HG03571 (cell line): Measurements from ENCODE around the gene VWA2.

ENCODE experiments used
- ATAC-seq: cut with Tn5 transposase; IDR thresholded peaks from one replicate; pipeline ENCODE4 v1.9.1; 2021; ENCODE audit not compliant: unreplicated experiment

The VWA2 gene, protein sequence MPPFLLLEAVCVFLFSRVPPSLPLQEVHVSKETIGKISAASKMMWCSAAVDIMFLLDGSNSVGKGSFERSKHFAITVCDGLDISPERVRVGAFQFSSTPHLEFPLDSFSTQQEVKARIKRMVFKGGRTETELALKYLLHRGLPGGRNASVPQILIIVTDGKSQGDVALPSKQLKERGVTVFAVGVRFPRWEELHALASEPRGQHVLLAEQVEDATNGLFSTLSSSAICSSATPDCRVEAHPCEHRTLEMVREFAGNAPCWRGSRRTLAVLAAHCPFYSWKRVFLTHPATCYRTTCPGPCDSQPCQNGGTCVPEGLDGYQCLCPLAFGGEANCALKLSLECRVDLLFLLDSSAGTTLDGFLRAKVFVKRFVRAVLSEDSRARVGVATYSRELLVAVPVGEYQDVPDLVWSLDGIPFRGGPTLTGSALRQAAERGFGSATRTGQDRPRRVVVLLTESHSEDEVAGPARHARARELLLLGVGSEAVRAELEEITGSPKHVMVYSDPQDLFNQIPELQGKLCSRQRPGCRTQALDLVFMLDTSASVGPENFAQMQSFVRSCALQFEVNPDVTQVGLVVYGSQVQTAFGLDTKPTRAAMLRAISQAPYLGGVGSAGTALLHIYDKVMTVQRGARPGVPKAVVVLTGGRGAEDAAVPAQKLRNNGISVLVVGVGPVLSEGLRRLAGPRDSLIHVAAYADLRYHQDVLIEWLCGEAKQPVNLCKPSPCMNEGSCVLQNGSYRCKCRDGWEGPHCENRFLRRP

GRCh38 chr10:114239117-114239993 is at the start of gene VWA2:
Gene VWA2, plus strand, starts transcription at chr10:114239254. Its CDS starts 9,460 bp downstream, at chr10:114248714.
- no peak for ATAC-seq

DNA sequence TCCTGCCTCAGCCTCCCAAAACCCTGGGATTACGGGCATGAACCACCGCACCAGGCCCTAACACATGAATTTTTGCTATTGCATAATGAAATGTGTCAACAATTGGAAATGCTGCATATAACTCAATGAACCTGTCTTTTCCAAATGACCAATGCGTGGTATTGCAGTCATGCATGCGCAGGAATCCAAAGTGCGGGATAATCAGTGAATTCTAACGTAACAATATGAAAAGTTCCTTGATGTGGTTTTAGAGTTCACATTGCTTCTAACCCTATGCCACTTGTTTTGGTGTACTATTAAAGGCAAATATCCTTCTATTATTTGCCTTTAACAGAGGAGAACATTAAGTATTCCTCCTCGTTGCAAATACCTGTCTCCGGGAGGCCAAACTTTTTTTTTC is 49.4 kb upstream of the VWA2 start:
- ATAC-seq = no peak

DNA sequence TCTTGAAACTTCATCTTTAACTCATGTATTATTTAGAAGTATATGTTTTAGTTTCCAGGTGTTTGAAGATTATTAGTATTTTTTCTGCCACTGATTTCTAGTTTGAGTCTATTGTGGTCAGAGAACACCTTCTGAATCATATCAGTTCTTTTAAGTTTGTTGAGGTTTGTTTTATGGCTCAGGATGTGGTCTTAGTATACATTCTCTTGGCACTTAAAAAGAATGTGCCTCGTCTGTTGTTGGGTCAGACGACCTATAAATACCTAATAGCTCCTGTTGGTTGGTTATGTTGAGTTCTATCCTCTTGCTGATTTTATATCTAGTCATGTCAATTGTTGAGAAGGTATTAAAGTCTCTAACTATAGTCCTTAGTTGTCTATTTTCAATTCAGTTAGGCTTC is 44.0 kb upstream of the VWA2 start:
- peak; percentile 85 for ATAC-seq

DNA sequence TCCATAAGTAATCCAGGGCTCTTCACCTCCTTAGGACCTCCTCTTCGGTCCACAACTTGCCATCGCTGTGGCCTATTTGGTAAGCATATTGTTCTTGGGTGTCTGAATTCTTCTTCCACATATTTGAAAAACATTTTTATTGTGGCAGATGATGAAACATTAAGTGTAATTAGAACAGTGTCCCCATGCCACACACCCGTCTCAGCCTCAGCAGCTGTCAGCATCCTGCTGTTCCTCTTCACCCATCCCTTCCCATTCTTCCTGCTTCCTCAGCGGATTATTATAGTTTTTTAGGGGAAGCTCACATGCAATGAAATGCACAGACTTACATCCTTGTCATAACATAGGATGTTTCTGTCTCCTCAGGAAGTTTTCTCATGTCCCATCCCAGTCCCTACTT is 39.8 kb upstream of the VWA2 start:
- no peak for ATAC-seq

DNA sequence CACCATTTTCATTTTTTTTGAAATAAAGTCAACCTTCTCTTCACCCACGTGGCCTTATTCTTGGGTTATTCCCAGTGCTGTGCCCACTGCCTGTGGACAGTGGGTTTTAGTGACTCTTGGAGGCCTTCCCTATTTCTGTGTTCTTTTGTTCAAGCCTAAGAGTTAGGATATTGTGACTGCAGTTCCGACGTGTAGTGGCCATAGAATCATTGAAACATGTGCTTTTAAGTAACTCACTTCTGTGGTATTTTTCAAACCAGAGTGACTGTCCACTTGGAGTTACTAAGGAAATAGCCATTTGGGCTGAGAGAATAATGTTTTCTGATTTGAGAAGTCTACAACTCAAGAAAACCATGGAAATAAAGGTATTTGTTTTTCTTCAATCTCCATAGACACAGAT is 36.2 kb upstream of the VWA2 start:
- ATAC-seq = no peak

- no peak for ATAC-seq
Observed at GRCh38 chr10:114206902-114207301, 32.2 kb upstream of the VWA2 start.

DNA sequence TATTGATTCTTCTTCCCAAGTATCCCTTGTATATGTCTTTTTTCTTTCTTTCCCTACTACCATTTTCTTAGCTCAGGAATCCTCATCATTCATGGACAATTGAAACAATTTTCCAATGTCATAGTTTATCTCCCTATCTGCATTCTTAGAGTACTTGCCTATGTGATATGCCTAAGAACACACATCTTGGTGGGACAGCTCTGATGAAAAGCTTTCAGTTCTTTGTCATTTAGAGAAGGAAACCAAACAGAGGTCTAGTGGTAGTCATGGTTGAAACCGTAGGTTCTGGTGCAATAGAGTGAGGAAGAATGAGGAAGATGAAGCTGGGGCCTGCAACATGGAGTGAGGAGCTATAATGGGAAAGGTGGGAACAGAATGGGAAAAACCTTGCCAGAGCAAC is 31.7 kb upstream of the VWA2 start:
- no peak for ATAC-seq

DNA sequence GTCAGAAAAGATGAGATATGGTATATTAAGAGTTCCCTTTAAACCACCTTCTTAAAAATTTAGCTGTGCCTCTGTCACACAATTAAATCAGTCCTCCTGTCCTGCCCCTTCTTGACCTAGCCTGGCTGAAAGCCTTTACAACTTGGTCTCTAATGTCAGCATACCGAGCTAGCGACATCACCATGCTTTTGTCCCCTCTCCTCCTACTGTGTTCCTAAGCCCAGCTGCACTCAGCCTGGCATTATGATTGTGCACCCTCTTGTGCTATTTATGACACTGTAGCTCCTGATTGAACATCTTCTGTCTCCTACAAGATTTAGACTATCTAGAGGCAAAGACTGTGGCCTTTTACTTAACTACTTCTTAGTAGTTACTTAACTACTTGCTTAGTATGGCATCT is 30.7 kb upstream of the VWA2 start:
- ATAC-seq = no peak

GRCh38 chr10:114212153-114212552 is 26.9 kb upstream of the VWA2 start:
- ATAC-seq = no peak

DNA sequence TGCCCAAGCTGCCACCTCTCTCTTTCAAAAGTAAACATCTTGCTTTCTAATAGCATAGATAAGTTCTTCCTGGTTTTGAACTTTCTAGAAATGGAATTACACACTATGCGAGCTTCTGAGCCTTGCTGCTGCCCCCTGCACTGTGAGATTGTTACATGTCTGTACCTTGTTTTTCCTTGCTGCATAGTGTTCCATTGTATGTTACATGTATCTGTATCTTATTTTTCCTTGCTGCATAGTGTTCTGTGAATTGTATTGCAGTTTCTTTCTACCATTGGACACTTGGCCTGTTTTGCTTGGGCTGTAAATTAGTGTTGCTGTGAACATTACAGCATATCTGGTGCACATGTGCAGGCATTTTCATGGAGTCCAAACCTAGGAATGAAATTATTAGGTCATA is 24.0 kb upstream of the VWA2 start:
- ATAC-seq = no peak

DNA sequence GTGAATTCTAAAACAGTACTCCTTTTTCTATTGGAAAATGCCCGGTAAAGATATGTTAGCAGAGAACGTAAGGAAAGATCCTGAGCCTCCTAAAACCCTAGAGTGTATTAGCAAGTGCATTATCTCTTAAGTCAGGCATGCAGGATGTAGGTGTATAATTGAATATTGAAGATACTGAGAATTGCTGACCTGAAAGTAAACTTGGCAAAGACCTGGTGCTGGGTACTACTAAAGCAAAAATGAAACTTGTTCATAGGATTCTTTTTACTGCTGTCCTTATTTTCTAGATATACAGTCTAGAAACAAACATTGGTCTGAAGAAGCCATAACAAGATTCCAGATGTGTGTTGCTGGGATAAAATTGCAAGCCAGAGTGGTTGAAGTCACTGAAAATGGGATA is 18.8 kb upstream of the VWA2 start:
- no peak for ATAC-seq

DNA sequence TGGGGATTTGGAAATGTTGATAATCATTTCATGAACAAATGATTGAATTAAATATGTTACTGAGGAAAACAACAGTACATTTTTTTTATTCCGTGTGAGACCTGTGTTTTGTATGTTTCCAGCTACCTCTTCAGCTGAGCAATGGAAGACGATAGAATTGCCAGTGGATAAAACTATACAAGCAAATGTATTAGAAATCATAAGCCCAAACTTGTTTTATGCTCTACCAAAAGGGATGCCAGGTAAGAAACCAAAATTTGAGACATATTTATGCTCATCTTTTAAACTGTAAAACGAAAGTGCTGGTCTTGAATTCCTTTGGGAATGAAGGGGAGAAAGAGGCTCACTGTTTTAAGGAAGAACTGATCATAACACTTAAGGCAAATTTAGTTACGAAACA is 17.8 kb upstream of the VWA2 start:
- ATAC-seq = no peak

- ATAC-seq = no peak
Observed at GRCh38 chr10:114223066-114223465, 16.0 kb upstream of the VWA2 start.

- ATAC-seq = no peak
Observed at GRCh38 chr10:114228156-114228555, 10.9 kb upstream of the VWA2 start.

GRCh38 chr10:114232561-114233176 is 6.4 kb upstream of the VWA2 start:
- no peak for ATAC-seq

DNA sequence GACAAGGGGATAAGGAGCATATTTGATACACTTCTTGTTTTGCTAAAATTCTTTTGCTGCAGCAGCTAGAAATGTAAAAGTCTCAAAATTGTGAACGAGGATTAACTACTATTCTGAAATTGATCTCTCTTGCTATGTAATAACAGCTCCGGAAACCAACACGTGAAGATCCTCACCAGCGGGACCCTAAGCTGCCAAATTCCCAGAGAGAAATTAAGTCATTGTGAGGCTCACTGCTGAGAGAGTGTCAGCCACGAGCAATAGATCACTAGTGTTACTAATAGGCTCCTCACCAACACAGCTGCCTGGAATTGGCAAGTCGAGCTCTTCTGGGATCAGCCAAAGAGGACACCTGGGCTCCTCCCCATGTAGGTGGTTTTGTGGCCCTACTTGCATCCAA is 5.6 kb upstream of the VWA2 start:
- ATAC-seq = no peak

- no peak for ATAC-seq
Observed at GRCh38 chr10:114234132-114234531, 4.9 kb upstream of the VWA2 start.

DNA sequence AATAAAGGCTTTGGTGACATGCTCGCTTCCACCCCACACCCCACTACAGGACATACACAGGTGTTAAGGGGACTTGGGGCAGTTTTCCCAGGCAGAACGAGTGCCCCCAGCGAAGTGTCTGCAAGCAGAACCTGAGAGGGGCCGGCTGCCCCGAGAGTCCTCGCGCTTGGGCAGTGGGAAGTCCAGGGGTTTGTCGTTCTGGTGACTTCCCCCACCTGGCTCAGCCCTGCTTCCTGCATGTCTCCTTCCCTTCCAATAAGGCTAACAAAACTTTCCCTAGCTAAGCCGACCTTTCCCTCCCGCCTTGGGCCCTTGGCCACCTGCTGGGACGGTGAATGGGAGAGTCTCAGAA is 916 bp downstream of the VWA2 start:
- ATAC-seq = no peak

- ATAC-seq = no peak
Observed at GRCh38 chr10:114242235-114242634, 3.2 kb downstream of the VWA2 start.

DNA sequence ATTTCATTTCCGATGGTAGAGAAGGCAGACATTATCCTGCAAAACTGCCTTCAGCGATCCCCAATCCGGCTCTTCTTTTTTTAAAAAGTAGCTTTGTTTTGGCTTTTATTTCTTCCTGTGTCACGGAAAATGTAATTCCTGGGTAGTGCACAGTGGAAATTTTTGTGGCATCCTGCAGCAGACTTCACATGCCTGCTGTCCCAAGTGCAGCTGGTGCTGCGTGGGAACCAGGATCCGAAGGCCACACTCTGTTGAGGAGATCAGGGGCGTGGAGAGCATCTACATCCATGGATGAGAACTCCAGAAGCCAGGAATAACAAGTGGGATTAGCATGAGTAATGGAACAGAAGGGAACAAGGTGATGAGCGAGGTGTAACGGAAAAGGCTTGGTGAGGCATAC is 4.6 kb downstream of the VWA2 start:
- ATAC-seq = no peak

DNA sequence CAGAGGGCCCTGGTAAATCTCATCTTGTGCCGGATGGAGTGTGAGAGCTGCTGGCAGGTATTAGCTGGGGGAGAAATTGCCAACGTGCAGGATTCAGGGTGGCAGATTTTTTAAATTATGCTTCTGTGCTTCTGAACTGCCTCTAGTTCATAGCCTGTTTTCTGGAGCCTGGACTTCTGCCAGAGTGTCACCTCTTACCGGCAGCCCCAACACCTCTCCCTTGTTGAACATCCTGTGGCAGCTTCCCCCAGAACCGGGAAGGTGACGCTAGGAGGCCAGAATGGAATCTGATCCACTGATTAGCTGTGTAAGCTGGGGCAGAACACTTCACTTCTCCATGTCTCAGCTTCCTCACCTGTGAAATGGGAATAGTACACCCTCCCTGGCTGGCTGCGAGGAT is 5.1 kb downstream of the VWA2 start:
- no peak for ATAC-seq
